HG03280 (cell line): ENCODE data around the gene SLC4A7.
"Not testable (repeated sequence)": the region's sequence is repeated elsewhere in the genome, so short reads cannot be mapped to it uniquely, and the experiment has no call there.

ENCODE experiments used
- ATAC-seq: cut with Tn5 transposase; IDR thresholded peaks from one replicate; pipeline ENCODE4 v1.9.1; 2021; ENCODE audit warnings: mild to moderate bottlenecking, moderate library complexity; ENCODE audit not compliant: unreplicated experiment

SLC4A7 gene

GRCh38 chr3:27484015-27484844, at the start of gene SLC4A7:
SLC4A7 (minus strand) TSS chr3:27484384; CDS start chr3:27484126, 258 bp downstream.
- ATAC-seq: peak; percentile 94

- no peak for ATAC-seq
Observed at GRCh38 chr3:27533261-27533607, 49.0 kb upstream of the SLC4A7 start.

GRCh38 chr3:27532426-27533260, 48.5 kb upstream of the SLC4A7 start:
- no peak for ATAC-seq

GRCh38 chr3:27531193-27531751, 47.1 kb upstream of the SLC4A7 start:
- not testable (repeated sequence) for ATAC-seq

GRCh38 chr3:27528791-27529190, 44.6 kb upstream of the SLC4A7 start:
- ATAC-seq: no peak

GRCh38 chr3:27526614-27527315, 42.6 kb upstream of the SLC4A7 start:
- no peak for ATAC-seq

- no peak for ATAC-seq
Observed at GRCh38 chr3:27521872-27522265, 37.7 kb upstream of the SLC4A7 start.

GRCh38 chr3:27521179-27521871, 37.1 kb upstream of the SLC4A7 start:
- ATAC-seq: no peak

GRCh38 chr3:27511724-27512422, 27.7 kb upstream of the SLC4A7 start:
- no peak for ATAC-seq

- no peak for ATAC-seq
Observed at GRCh38 chr3:27509376-27509775, 25.2 kb upstream of the SLC4A7 start.

- no peak for ATAC-seq
Observed at GRCh38 chr3:27508424-27508823, 24.2 kb upstream of the SLC4A7 start.

GRCh38 chr3:27507515-27508266, 23.5 kb upstream of the SLC4A7 start:
- no peak for ATAC-seq

- no peak for ATAC-seq
Observed at GRCh38 chr3:27507111-27507510, 22.9 kb upstream of the SLC4A7 start.

- no peak for ATAC-seq
Observed at GRCh38 chr3:27504749-27505148, 20.6 kb upstream of the SLC4A7 start.

- no peak for ATAC-seq
Observed at GRCh38 chr3:27503526-27503925, 19.3 kb upstream of the SLC4A7 start.

- no peak for ATAC-seq
Observed at GRCh38 chr3:27501759-27502158, 17.6 kb upstream of the SLC4A7 start.

- no peak for ATAC-seq
Observed at GRCh38 chr3:27500986-27501385, 16.8 kb upstream of the SLC4A7 start.

GRCh38 chr3:27500035-27500434, 15.9 kb upstream of the SLC4A7 start:
- no peak for ATAC-seq

GRCh38 chr3:27494784-27495183, 10.6 kb upstream of the SLC4A7 start:
- ATAC-seq: no peak
